ENCODE data around the gene CNTNAP4.

Gene CNTNAP4

GRCh38 chr16:76484020-76484419 lies 206.8 kb downstream of the CNTNAP4 start:
- DNase-seq (ENCODE audit: low read depth in 2 of 2): no peak
- H3K4me3 ChIP-seq (replicated peaks in 1 of 2; ENCODE audit: low read depth in 2 of 2, low read length in 2 of 2): no peak overlapping the region
- TF ChIP-seq, protein P1, sequence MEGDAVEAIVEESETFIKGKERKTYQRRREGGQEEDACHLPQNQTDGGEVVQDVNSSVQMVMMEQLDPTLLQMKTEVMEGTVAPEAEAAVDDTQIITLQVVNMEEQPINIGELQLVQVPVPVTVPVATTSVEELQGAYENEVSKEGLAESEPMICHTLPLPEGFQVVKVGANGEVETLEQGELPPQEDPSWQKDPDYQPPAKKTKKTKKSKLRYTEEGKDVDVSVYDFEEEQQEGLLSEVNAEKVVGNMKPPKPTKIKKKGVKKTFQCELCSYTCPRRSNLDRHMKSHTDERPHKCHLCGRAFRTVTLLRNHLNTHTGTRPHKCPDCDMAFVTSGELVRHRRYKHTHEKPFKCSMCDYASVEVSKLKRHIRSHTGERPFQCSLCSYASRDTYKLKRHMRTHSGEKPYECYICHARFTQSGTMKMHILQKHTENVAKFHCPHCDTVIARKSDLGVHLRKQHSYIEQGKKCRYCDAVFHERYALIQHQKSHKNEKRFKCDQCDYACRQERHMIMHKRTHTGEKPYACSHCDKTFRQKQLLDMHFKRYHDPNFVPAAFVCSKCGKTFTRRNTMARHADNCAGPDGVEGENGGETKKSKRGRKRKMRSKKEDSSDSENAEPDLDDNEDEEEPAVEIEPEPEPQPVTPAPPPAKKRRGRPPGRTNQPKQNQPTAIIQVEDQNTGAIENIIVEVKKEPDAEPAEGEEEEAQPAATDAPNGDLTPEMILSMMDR (IDR thresholded peaks at IDR 0.05; ENCODE audit: low read depth, low read length): no peak

DNA sequence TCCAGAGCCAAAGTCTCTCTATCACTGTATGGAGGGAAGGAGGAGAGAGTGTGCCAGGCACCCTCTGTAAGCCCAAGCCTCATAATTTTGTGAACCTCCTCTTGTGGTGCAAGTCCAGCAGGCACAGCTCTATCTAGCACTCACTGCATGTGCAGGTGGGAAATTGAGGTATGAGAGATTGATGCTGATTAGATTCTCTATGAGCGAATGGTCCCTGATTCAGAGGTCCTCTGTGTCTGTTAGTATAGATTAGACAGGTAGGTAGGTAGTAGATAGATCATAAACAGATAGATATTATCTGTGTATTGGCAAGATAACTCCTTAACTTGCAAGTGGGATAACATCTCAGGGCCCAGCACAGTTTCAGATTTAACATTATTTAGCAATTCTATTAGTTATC lies 209.5 kb downstream of the CNTNAP4 start:
- DNase-seq (ENCODE audit: low read depth in 2 of 2): no peak

GRCh38 chr16:76487411-76488064 lies 210.3 kb downstream of the CNTNAP4 start:
- no peak overlapping the region for H3K4me3 ChIP-seq (replicated peaks in 1 of 2; ENCODE audit: low read depth in 2 of 2, low read length in 2 of 2)
- DNase-seq (ENCODE audit: low read depth in 2 of 2): no peak
- TF ChIP-seq, protein P1 (IDR thresholded peaks at IDR 0.05; ENCODE audit: low read depth, low read length): no peak

More for the DNA sequence above, 209.5 kb downstream of the CNTNAP4 start:
- H3K4me3 ChIP-seq (replicated peaks in 1 of 2; ENCODE audit: low read depth in 2 of 2, low read length in 2 of 2): no peak overlapping the region
- TF ChIP-seq, protein P1 (IDR thresholded peaks at IDR 0.05; ENCODE audit: low read depth, low read length): no peak

DNA sequence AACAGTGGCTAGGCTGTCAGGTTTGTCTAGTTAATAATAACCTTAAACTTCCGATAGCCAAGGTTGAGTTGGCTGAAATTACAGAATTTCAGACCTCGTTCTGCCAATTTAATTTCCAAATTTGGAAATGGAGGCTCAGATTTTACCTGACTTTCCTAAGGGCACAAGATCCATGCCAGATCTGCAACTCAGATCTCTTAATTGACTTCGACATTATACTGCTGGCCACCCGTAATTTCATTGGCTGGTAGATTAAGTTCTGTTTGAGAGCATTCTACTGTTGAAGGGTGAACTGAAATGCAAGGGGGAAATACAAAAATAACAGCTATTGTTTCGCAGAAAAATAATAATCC lies 210.8 kb downstream of the CNTNAP4 start:
- TF ChIP-seq, protein P1 (IDR thresholded peaks at IDR 0.05; ENCODE audit: low read depth, low read length): no peak
- H3K4me3 ChIP-seq (replicated peaks in 1 of 2; ENCODE audit: low read depth in 2 of 2, low read length in 2 of 2): no peak overlapping the region
- DNase-seq (ENCODE audit: low read depth in 2 of 2): no peak

- H3K4me3 ChIP-seq (replicated peaks in 1 of 2; ENCODE audit: low read depth in 2 of 2, low read length in 2 of 2): no peak overlapping the region
- no peak for DNase-seq (ENCODE audit: low read depth in 2 of 2)
- TF ChIP-seq, protein P1 (IDR thresholded peaks at IDR 0.05; ENCODE audit: low read depth, low read length): no peak
These were observed 212.9 kb downstream of the CNTNAP4 start for GRCh38 chr16:76490036-76490639.

DNA sequence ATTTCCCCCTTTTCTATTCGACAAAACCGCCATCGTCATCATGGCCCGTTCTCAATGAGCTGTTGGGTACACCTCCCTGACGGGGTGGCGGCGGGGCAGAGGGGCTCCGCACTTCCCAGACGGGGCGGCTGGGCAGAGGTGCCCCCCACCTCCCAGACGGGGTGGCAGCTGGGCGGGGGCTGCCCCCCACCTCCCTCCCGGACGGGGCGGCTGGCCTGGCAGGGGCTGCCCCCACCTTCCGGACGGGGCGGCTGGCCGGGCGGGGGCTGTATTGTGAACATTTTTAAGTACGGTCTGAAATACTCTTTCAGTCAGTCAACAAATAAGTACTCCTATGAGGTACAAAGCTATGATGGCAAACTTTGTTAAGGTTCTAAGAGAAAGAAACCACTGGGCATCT lies 222.8 kb downstream of the CNTNAP4 start:
- TF ChIP-seq, protein P1 (IDR thresholded peaks at IDR 0.05; ENCODE audit: low read depth, low read length): no peak
- no peak overlapping the region for H3K4me3 ChIP-seq (replicated peaks in 1 of 2; ENCODE audit: low read depth in 2 of 2, low read length in 2 of 2)
- no peak for DNase-seq (ENCODE audit: low read depth in 2 of 2)
